PC-3 (cell line): Measurements from ENCODE around the gene DBNDD2. TPM values are rescaled to one million over a fixed set of nuclear protein-coding genes. Genes with fewer than 3 reads are reported as not detected.
A peak's percentile ranks its signal among the peaks of the same experiment; 100 is the strongest.

Experiments
- ATAC-seq: fragments of 200-7000 bp; cut with Tn5 transposase; 2 replicates; pipeline ENCODE4 v1.9.1; 2020; ENCODE audit warnings: mild to moderate bottlenecking, moderate library complexity
- BruUV-seq: library from RNA; stranded (reverse); fragments of 400-500 nt; replicated peaks from 2 replicates; lab custom pipeline; 2021; lab: Mats Ljungman, UMichigan
- CTCF ChIA-PET: fragments of 300-600 bp; sonication (Branson Sonifier 250); formaldehyde crosslinking; loops from one replicate; lab custom pipeline; 2022; ENCODE audit warnings: antibody characterized with exemption; lab: Charles Lee
- POLR2A ChIA-PET: fragments of 300-600 bp; sonication (Branson Sonifier 250); formaldehyde crosslinking; loops from one replicate; lab custom pipeline; 2022; ENCODE audit warnings: antibody characterized with exemption; ENCODE audit not compliant: unreplicated experiment; lab: Charles Lee
- DNase-seq: peaks from one replicate; pipeline ENCODE4 v3.0.0-alpha.2; 2015
- H2AFZ ChIP-seq: fragments of 300-600 bp; sonication (generic); 2 replicates; pipeline ENCODE4 v1.6.0; 2016; ENCODE audit warnings: antibody characterized with exemption, low read length
- H3F3A ChIP-seq: fragments of 300-600 bp; sonication (generic); one replicate; pipeline ENCODE4 v1.6.0; 2017; ENCODE audit warnings: antibody characterized with exemption, low read length, control low read depth, mild to moderate bottlenecking; ENCODE audit not compliant: unreplicated experiment
- H3K27ac ChIP-seq: fragments of 300-600 bp; sonication (generic); 2 replicates; pipeline ENCODE4 v1.5.1; 2016; ENCODE audit warnings: mild to moderate bottlenecking, low read length
- H3K27me3 ChIP-seq: fragments of 300-600 bp; sonication (generic); 2 replicates; pipeline ENCODE4 v1.6.1; 2016; ENCODE audit warnings: low read length, mixed read lengths
- H3K36me3 ChIP-seq: fragments of 300-600 bp; sonication (generic); 2 replicates; pipeline ENCODE4 v1.6.1; 2016; ENCODE audit warnings: low read depth, mixed run types, low read length, mixed read lengths
- H3K4me1 ChIP-seq: fragments of 300-600 bp; sonication (generic); 2 replicates; pipeline ENCODE4 v1.5.1; 2016; ENCODE audit warnings: low read length; ENCODE audit not compliant: insufficient read depth
- H3K4me2 ChIP-seq: fragments of 300-600 bp; sonication (generic); 2 replicates; pipeline ENCODE4 v1.6.0; 2016; ENCODE audit warnings: low read length
- H3K4me3 ChIP-seq: fragments of 300-600 bp; sonication (generic); 2 replicates; pipeline ENCODE4 v1.5.1; 2016; ENCODE audit warnings: mild to moderate bottlenecking, low read length, mixed read lengths
- H3K79me2 ChIP-seq: fragments of 300-600 bp; sonication (generic); 2 replicates; pipeline ENCODE4 v1.6.1; 2017; ENCODE audit warnings: low read length, mixed read lengths
- H3K9ac ChIP-seq: fragments of 300-600 bp; sonication (generic); 2 replicates; pipeline ENCODE4 v1.6.0; 2016; ENCODE audit warnings: mild to moderate bottlenecking, low read length
- H3K9me2 ChIP-seq: fragments of 300-600 bp; sonication (generic); replicated peaks from 2 replicates; pipeline ENCODE4 v1.6.1; 2016; ENCODE audit warnings: mixed run types, low read length, mixed read lengths
- H3K9me3 ChIP-seq: fragments of 300-600 bp; sonication (generic); 2 replicates; pipeline ENCODE4 v1.6.1; 2016; ENCODE audit warnings: low read length, mixed read lengths
- H4K20me1 ChIP-seq: fragments of 300-600 bp; sonication (generic); 2 replicates; pipeline ENCODE4 v1.6.1; 2016; ENCODE audit warnings: low read length, mixed read lengths
- CTCF ChIP-seq: fragments of 300-600 bp; sonication (generic); conservative IDR thresholded peaks from 2 replicates; pipeline ENCODE4 v1.5.1; 2017; ENCODE audit warnings: antibody characterized with exemption, low read depth, mild to moderate bottlenecking, low read length
- EZH2 ChIP-seq: fragments of 300-600 bp; sonication (generic); IDR thresholded peaks from one replicate; pipeline ENCODE4 v1.6.1; 2017; ENCODE audit warnings: antibody characterized with exemption, mild to moderate bottlenecking, low read length; ENCODE audit not compliant: unreplicated experiment
- EZH2phosphoT487 ChIP-seq: fragments of 300-600 bp; sonication (generic); IDR thresholded peaks from 2 replicates; pipeline ENCODE4 v1.6.1; 2018; ENCODE audit warnings: mild to moderate bottlenecking, antibody characterized with exemption, low read length, borderline replicate concordance
- intact Hi-C: fragments of 100-400 bp; cut with micrococcal nuclease; formaldehyde crosslinking; loops from 2 replicates; pipeline ENCODE4 v1.9.0; 2023
- total RNA-seq: library from RNA; depleted of rRNA; stranded (reverse); fragments of >200 nt; gene quantifications from 2 replicates; pipeline ENCODE4 v1.2.3, GENCODE V29; 2014

DBNDD2 gene
- total RNA-seq, 1 experiment from 2014 or later: 8.5 TPM

DNA sequence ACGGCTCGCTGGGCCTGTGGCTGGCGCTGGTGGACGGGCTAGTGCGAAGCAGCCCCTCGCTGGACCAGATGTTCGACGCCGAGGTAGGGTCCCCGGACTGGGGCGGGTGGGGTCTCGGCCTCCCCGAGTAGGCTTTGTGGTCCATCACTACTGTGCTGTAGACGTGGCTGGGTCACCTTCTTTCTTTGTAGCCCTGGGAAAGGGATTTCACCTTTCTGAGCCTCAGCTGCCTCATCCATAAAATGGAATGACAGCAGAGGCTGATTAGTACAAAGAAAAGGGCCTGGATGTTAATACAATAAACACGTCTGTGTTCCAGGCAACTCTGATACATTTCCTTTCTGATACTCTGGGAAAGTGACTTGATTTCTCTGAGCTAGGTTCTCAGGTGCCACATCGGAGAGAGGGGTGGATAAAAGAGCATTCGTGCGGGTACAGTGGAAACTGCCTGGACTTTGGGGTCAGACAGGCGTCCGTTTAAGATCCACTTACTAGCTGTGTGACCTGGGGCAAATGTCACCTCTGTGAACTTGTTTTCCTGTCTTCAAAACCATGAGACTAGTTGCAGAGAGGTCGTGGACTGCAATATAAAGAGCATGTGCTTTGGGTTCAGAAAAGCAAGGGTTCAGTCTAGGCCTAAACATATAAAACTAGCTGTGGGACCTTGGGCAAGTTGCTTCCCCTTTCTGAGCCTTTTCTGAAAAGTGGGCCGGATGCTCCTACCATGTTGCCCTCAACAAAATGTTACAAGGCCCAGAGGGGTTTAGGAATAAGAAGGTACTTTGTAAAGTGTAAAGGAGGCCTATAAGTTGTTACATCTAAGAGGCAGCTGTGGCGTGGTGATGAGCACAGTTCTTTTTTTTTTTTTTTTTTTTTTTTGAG is 44.2 kb upstream of the DBNDD2 start:
- H3K4me1 ChIP-seq: peaks cover 15% of the 10 kb centered on the region
- DNase-seq (no peak), ATAC-seq (no peak)
- H3K27me3 ChIP-seq: no peaks in the 10 kb centered on the region
- ChIA-PET POLR2A (interaction anchor here (0.5 to 1.6 kb wide), 5 partner anchors 17 to 65 kb away, joined by 3 to 10 read pairs (median 4); no protein-coding TSS in a partner anchor), CTCF (interaction anchor here (0.5 to 2.6 kb wide), 17 partner anchors 9 to 351 kb away, joined by 3 to 18 read pairs (median 5); partner anchors contain the start of gene SLPI)
- H3F3A ChIP-seq: no peaks in the 10 kb centered on the region
- no peak for TF ChIP-seq CTCF
- no peak for TF ChIP-seq EZH2phosphoT487
- no peak for TF ChIP-seq EZH2
- H3K36me3 ChIP-seq: peaks cover 27% of the 10 kb centered on the region; the same call in 1 of the 2 replicates
- peak overlapping the region; percentile 96 for H3K4me2 ChIP-seq
- H2AFZ ChIP-seq: peak overlapping the region; percentile 86
- BruUV-seq: TSS peak; percentile 39
- H3K27ac ChIP-seq: peak overlapping the region; percentile 82; the same call in 1 of the 2 replicates
- intact Hi-C loops: loop anchor here (1.0 to 5.0 kb wide), 5 partner anchors 27 to 413 kb away; no protein-coding TSS in a partner anchor
- peaks cover 27% of the 10 kb centered on the region for H3K79me2 ChIP-seq
- H3K9ac ChIP-seq: peak overlapping the region; percentile 88
- H3K9me3 ChIP-seq: no peaks in the 10 kb centered on the region
- H4K20me1 ChIP-seq: no peaks in the 10 kb centered on the region
- peak overlapping the region; percentile 85 for H3K4me3 ChIP-seq
- H3K9me2 ChIP-seq: no peaks in the 10 kb centered on the region

GRCh38 chr20:45365444-45365970 is 42.6 kb upstream of the DBNDD2 start:
- H4K20me1 ChIP-seq: no peaks in the 10 kb centered on the region
- intact Hi-C loops: no loop called here
- no peak for ATAC-seq
- no peaks in the 10 kb centered on the region for H3F3A ChIP-seq
- no peak overlapping the region for H3K9ac ChIP-seq
- no peaks in the 10 kb centered on the region; the same call in none of the 2 replicates for H3K4me1 ChIP-seq
- TF ChIP-seq EZH2 (no peak), CTCF (no peak), EZH2phosphoT487 (no peak)
- POLR2A ChIA-PET: interaction anchor here (0.7 kb wide), 1 partner anchor 29 kb away, joined by 3 read pairs; no protein-coding TSS in a partner anchor
- H3K9me3 ChIP-seq: no peaks in the 10 kb centered on the region
- no TSS peak for BruUV-seq
- no peak overlapping the region for H3K4me2 ChIP-seq
- peaks cover 31% of the 10 kb centered on the region; the same call in 1 of the 2 replicates for H3K36me3 ChIP-seq
- CTCF ChIA-PET: no interaction called here
- H3K79me2 ChIP-seq: peaks cover 27% of the 10 kb centered on the region
- DNase-seq: no peak
- H3K9me2 ChIP-seq: no peaks in the 10 kb centered on the region
- H3K4me3 ChIP-seq: no peak overlapping the region
- H3K27me3 ChIP-seq: no peaks in the 10 kb centered on the region
- H2AFZ ChIP-seq: no peak overlapping the region
- no peak overlapping the region for H3K27ac ChIP-seq
